Fibroblast of lung (primary cell): ENCODE results near the gene CYP27A1. TPM values are rescaled to one million over a fixed set of nuclear protein-coding genes. Genes with fewer than 3 reads are reported as not detected.

Source experiments
- DNase-seq, 2 donors: peaks; one replicate each; pipeline versions ENCODE4 v3.0.0 to v3.0.0-alpha.2; 2010; ENCODE audit warnings: low read depth in 2 of 2
- H2AFZ ChIP-seq: 2 replicates; pipeline ENCODE4 v1.5.1; 2012; ENCODE audit warnings: low read length, control low read depth, inconsistent platforms
- H3K27ac ChIP-seq: 2 replicates; pipeline ENCODE4 v1.5.1; 2011; ENCODE audit warnings: low read length, control low read depth; ENCODE audit not compliant: insufficient read depth
- H3K27me3 ChIP-seq: 2 replicates; pipeline ENCODE4 v1.5.1; 2011; ENCODE audit warnings: mild to moderate bottlenecking, low read length; ENCODE audit not compliant: control insufficient read depth, insufficient read depth
- H3K36me3 ChIP-seq: 2 replicates; pipeline ENCODE4 v1.5.1; 2011; ENCODE audit warnings: low read length; ENCODE audit not compliant: control insufficient read depth, insufficient read depth
- H3K4me1 ChIP-seq: 2 replicates; pipeline ENCODE4 v1.5.1; 2011; ENCODE audit warnings: low read length; ENCODE audit not compliant: control insufficient read depth, insufficient read depth; ENCODE audit errors: extremely low read depth
- H3K4me2 ChIP-seq: 2 replicates; pipeline ENCODE4 v1.5.1; 2011; ENCODE audit warnings: low read length, control low read depth; ENCODE audit not compliant: insufficient read depth; ENCODE audit errors: extremely low read depth
- H3K4me3 ChIP-seq, 4 experiments: fragments of 200-600 bp in 1 of 4; sonication (generic) in 1 of 4; replicated peaks in 1 of 4; 2 replicates each; pipeline ENCODE4 v1.5.1; 2011 to 2016; ENCODE audit warnings: low read length in 4 of 4, low read depth in 3 of 4, mild to moderate bottlenecking in 3 of 4, control low read depth in 2 of 4, inconsistent platforms in 1 of 4, mixed read lengths in 1 of 4; ENCODE audit not compliant: insufficient read depth in 1 of 4; ENCODE audit errors: control extremely low read depth in 1 of 4
- H3K79me2 ChIP-seq: 2 replicates; pipeline ENCODE4 v1.5.1; 2012; ENCODE audit warnings: mild to moderate bottlenecking, low read length, inconsistent platforms; ENCODE audit not compliant: control insufficient read depth, insufficient read depth
- H3K9ac ChIP-seq: 2 replicates; pipeline ENCODE4 v1.5.1; 2011; ENCODE audit warnings: mild to moderate bottlenecking, low read length, control low read depth; ENCODE audit not compliant: insufficient read depth
- H3K9me3 ChIP-seq: 2 replicates; pipeline ENCODE4 v1.5.1; 2012; ENCODE audit warnings: low read depth, low read length; ENCODE audit not compliant: control insufficient read depth, insufficient read depth
- H4K20me1 ChIP-seq: 2 replicates; pipeline ENCODE4 v1.5.1; 2011; ENCODE audit warnings: low read length; ENCODE audit not compliant: control insufficient read depth, insufficient read depth; ENCODE audit errors: extremely low read depth
- CTCF ChIP-seq, 2 donors: IDR thresholded peaks in 1 of 2; conservative IDR thresholded peaks in 1 of 2; 1 replicate in 1 of 2; 2 replicates in 1 of 2; pipeline ENCODE4 v1.5.1; 2011 to 2012; ENCODE audit warnings: low read length in 2 of 2, control low read depth in 1 of 2, inconsistent platforms in 1 of 2, low read depth in 1 of 2, mild to moderate bottlenecking in 1 of 2
- EZH2 ChIP-seq: IDR thresholded peaks from 2 replicates; pipeline ENCODE4 v1.5.1; 2012; ENCODE audit warnings: low read length, control low read depth, mild to moderate bottlenecking; ENCODE audit errors: missing control alignments
- polyA plus RNA-seq, 2 donors: library from polyadenylated mRNA; depleted of rRNA in 1 of 2; stranded (reverse) in 1 of 2; unstranded in 1 of 2; fragments of >200 nt; gene quantifications; 2 replicates each; pipeline ENCODE4 v1.2.1, GENCODE V29; 2011 to 2012; ENCODE audit warnings: missing spikeins in 1 of 2
- total RNA-seq: library from RNA; depleted of rRNA; stranded (reverse); fragments of >200 nt; gene quantifications from 2 replicates; pipeline ENCODE4 v1.2.1, GENCODE V29; 2014

CYP27A1 gene
- total and polyA plus RNA-seq, 2 donors (not counting 1 experiment from before 2014, with no cell fraction given), result 12.7 to 53.8 TPM

- no peaks in the 10 kb centered on the region for H3K36me3 ChIP-seq
- no peaks in the 10 kb centered on the region for H4K20me1 ChIP-seq
- no peak overlapping the region for H2AFZ ChIP-seq
- H3K4me1 ChIP-seq, result peaks cover 3% of the 10 kb centered on the region
- peak; percentile 10 to 15 for DNase-seq
- no peak overlapping the region for H3K9ac ChIP-seq
- H3K79me2 ChIP-seq, result no peaks in the 10 kb centered on the region
- H3K9me3 ChIP-seq, result no peaks in the 10 kb centered on the region
- no peak for TF ChIP-seq EZH2
- no peak for TF ChIP-seq CTCF (conservative IDR thresholded peaks at IDR 0.05 in 1 of 2, IDR thresholded peaks at IDR 0.05 in 1 of 2; ENCODE audit: low read depth in 1 of 2, low read length in 2 of 2)
- no peaks in the 10 kb centered on the region for H3K27me3 ChIP-seq
- H3K27ac ChIP-seq, result no peak overlapping the region
- no peak overlapping the region for H3K4me2 ChIP-seq
- no peak overlapping the region for H3K4me3 ChIP-seq
Measured at GRCh38 chr2:218811382-218811781, 29.4 kb downstream of the CYP27A1 start.

GRCh38 chr2:218812096-218812815 is 30.3 kb downstream of the CYP27A1 start:
- no peaks in the 10 kb centered on the region for H3K36me3 ChIP-seq
- DNase-seq, result no peak

GRCh38 chr2:218812861-218813260 is 30.9 kb downstream of the CYP27A1 start:
- no peaks in the 10 kb centered on the region for H4K20me1 ChIP-seq
- no peak overlapping the region for H3K27ac ChIP-seq
- no peak overlapping the region for H2AFZ ChIP-seq
- H3K4me2 ChIP-seq, result no peak overlapping the region
- H3K9me3 ChIP-seq, result no peaks in the 10 kb centered on the region
- no peak for DNase-seq
- H3K9ac ChIP-seq, result no peak overlapping the region
- no peaks in the 10 kb centered on the region for H3K79me2 ChIP-seq
- H3K36me3 ChIP-seq, result no peaks in the 10 kb centered on the region
- H3K4me3 ChIP-seq, result no peak overlapping the region
- no peaks in the 10 kb centered on the region for H3K27me3 ChIP-seq
- H3K4me1 ChIP-seq, result no peaks in the 10 kb centered on the region
- TF ChIP-seq EZH2 (no peak), CTCF (conservative IDR thresholded peaks at IDR 0.05 in 1 of 2, IDR thresholded peaks at IDR 0.05 in 1 of 2; ENCODE audit: low read depth in 1 of 2, low read length in 2 of 2) (no peak)

More at GRCh38 chr2:218812096-218812815, 30.3 kb downstream of the CYP27A1 start:
- H3K79me2 ChIP-seq, result no peaks in the 10 kb centered on the region
- H3K27me3 ChIP-seq, result no peaks in the 10 kb centered on the region
- no peaks in the 10 kb centered on the region for H3K9me3 ChIP-seq
- H3K4me2 ChIP-seq, result no peak overlapping the region
- TF ChIP-seq EZH2, result no peak
- no peak for TF ChIP-seq CTCF (conservative IDR thresholded peaks at IDR 0.05 in 1 of 2, IDR thresholded peaks at IDR 0.05 in 1 of 2; ENCODE audit: low read depth in 1 of 2, low read length in 2 of 2)
- H3K4me3 ChIP-seq, result no peak overlapping the region
- no peaks in the 10 kb centered on the region for H4K20me1 ChIP-seq
- no peak overlapping the region for H3K9ac ChIP-seq
- no peaks in the 10 kb centered on the region for H3K4me1 ChIP-seq
- H3K27ac ChIP-seq, result no peak overlapping the region
- no peak overlapping the region for H2AFZ ChIP-seq
